ENCODE data around the gene PDLIM1.
"Not testable (repeated sequence)": the region's sequence is repeated elsewhere in the genome, so short reads cannot be mapped to it uniquely, and the experiment has no call there.

Gene PDLIM1

DNA sequence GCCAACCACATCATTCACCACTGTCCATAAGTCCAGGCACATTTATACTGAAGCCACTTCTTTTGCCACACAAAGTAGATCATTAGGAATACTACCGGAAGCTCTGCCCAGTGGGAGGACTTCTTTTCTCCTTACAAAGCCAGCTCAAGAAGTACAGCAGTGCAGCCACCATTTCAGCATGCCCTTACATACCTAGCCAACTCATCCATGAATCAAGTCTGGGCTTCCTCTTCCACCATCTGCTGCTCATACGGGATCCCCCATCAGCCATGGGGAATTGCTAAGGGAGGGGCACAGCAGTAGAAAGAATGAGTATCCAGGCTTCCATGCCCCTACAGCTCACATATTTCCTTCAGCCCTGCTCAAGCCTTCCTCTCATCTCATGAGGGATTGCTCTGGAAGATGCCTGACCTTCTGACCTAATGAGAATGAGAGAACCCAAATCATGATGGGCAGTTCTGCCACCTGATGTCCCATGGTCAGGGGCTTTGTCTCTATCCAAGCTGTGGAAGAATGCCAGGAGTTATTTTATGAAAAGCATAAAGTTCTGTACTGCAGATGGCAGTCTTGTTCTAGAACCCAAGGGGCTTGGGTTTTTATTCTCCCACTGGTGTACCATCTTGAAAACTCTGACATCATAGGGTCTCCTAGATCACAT lies 57.3 kb downstream of the PDLIM1 start:
- no peaks in the 10 kb centered on the region for H3K27me3 ChIP-seq (ENCODE audit: insufficient read depth, low read length)
- peaks cover 15% of the 10 kb centered on the region for H3K4me1 ChIP-seq (ENCODE audit: insufficient read depth, low read length, severe bottlenecking)
- no peak overlapping the region for H3K4me3 ChIP-seq (ENCODE audit: low read depth, low read length, poor library complexity, severe bottlenecking)
- H3F3A ChIP-seq (ENCODE audit: insufficient read depth, low read length) = no peaks in the 10 kb centered on the region
- no peaks in the 10 kb centered on the region for H4K20me1 ChIP-seq (ENCODE audit: insufficient read depth, low read length)
- H3K4me2 ChIP-seq (ENCODE audit: low read length) = no peak overlapping the region
- no peaks in the 10 kb centered on the region for H3K9me3 ChIP-seq (ENCODE audit: low read length)
- H3K9me2 ChIP-seq (ENCODE audit: low read depth, low read length) = no peaks in the 10 kb centered on the region
- no peak overlapping the region for H2AFZ ChIP-seq (ENCODE audit: low read length)
- H3K9ac ChIP-seq (ENCODE audit: low read length) = no peak overlapping the region
- no peaks in the 10 kb centered on the region for H3K36me3 ChIP-seq (ENCODE audit: insufficient read depth, low read length)
- H3K79me2 ChIP-seq (ENCODE audit: insufficient read depth, low read length) = no peaks in the 10 kb centered on the region
- no peak for TF ChIP-seq EZH2 (IDR thresholded peaks at IDR 0.05; ENCODE audit: borderline replicate concordance, low read length)
- TF ChIP-seq, protein P1, sequence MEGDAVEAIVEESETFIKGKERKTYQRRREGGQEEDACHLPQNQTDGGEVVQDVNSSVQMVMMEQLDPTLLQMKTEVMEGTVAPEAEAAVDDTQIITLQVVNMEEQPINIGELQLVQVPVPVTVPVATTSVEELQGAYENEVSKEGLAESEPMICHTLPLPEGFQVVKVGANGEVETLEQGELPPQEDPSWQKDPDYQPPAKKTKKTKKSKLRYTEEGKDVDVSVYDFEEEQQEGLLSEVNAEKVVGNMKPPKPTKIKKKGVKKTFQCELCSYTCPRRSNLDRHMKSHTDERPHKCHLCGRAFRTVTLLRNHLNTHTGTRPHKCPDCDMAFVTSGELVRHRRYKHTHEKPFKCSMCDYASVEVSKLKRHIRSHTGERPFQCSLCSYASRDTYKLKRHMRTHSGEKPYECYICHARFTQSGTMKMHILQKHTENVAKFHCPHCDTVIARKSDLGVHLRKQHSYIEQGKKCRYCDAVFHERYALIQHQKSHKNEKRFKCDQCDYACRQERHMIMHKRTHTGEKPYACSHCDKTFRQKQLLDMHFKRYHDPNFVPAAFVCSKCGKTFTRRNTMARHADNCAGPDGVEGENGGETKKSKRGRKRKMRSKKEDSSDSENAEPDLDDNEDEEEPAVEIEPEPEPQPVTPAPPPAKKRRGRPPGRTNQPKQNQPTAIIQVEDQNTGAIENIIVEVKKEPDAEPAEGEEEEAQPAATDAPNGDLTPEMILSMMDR (IDR thresholded peaks at IDR 0.05; ENCODE audit: low read length) = no peak
- no peak overlapping the region for H3K27ac ChIP-seq (ENCODE audit: low read depth, low read length, poor library complexity, severe bottlenecking)

DNA sequence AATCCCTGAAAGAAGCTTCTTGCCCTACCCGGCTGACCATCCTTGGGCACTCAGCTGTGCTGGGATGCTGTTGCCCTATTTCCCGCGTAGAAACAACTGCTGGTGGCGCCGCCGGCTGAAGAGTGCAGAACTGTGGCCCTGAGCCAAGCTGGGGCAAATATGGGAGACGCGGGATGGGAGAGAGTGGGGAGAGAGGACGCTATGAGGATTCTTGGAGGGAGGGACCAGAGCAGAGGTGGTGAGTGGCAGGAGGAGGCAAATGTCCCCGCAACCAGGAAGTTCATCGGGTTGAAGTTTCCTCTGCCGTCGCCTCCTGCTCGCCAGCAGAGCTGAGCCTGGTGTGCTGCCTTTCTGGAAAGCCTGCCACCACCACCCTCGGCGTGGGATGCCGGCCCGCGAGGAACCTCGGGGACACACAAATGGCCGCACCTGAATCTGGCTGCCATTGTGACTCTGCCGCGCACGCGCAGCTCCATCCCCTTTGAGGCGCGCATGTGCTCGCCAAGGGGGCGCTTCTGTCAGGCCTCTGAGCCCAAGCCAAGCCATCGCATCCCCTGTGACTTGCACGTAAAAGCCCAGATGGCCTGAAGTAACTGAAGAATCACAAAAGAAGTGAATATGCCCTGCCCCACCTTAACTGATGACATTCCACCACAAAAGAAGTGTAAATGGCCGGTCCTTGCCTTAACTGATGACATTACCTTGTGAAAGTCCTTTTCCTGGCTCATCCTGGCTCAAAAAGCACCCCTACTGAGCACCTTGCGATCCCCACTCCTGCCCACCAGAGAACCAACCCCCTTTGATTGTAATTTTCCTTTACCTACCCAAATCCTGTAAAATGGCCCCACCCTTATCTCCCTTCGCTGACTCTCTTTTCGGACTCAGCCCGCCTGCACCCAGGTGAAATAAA lies 59.9 kb downstream of the PDLIM1 start:
- H3K9me2 ChIP-seq (ENCODE audit: low read depth, low read length); H3K36me3 ChIP-seq (ENCODE audit: insufficient read depth, low read length); H3K9me3 ChIP-seq (ENCODE audit: low read length); H3K9ac ChIP-seq (ENCODE audit: low read length); H3F3A ChIP-seq (ENCODE audit: insufficient read depth, low read length); H3K79me2 ChIP-seq (ENCODE audit: insufficient read depth, low read length); H3K4me2 ChIP-seq (ENCODE audit: low read length); H2AFZ ChIP-seq (ENCODE audit: low read length); H3K4me1 ChIP-seq (ENCODE audit: insufficient read depth, low read length, severe bottlenecking); H3K4me3 ChIP-seq (ENCODE audit: low read depth, low read length, poor library complexity, severe bottlenecking); H3K27ac ChIP-seq (ENCODE audit: low read depth, low read length, poor library complexity, severe bottlenecking); H4K20me1 ChIP-seq (ENCODE audit: insufficient read depth, low read length); H3K27me3 ChIP-seq (ENCODE audit: insufficient read depth, low read length): not testable (repeated sequence)

GRCh38 chr10:95229724-95230627 lies 60.8 kb downstream of the PDLIM1 start:
- Histone ChIP-seq H3K36me3 (ENCODE audit: insufficient read depth, low read length) (no peaks in the 10 kb centered on the region), H3K27ac (ENCODE audit: low read depth, low read length, poor library complexity, severe bottlenecking) (no peak overlapping the region), H3K4me2 (ENCODE audit: low read length) (no peak overlapping the region), H3K79me2 (ENCODE audit: insufficient read depth, low read length) (no peaks in the 10 kb centered on the region), H3K9me3 (ENCODE audit: low read length) (no peaks in the 10 kb centered on the region), H2AFZ (ENCODE audit: low read length) (no peak overlapping the region), H4K20me1 (ENCODE audit: insufficient read depth, low read length) (no peaks in the 10 kb centered on the region), H3K4me1 (ENCODE audit: insufficient read depth, low read length, severe bottlenecking) (no peaks in the 10 kb centered on the region), H3K27me3 (ENCODE audit: insufficient read depth, low read length) (no peaks in the 10 kb centered on the region), H3K9me2 (ENCODE audit: low read depth, low read length) (no peaks in the 10 kb centered on the region), H3F3A (ENCODE audit: insufficient read depth, low read length) (no peaks in the 10 kb centered on the region), H3K9ac (ENCODE audit: low read length) (no peak overlapping the region), H3K4me3 (ENCODE audit: low read depth, low read length, poor library complexity, severe bottlenecking) (no peak overlapping the region)
- no peak for TF ChIP-seq EZH2 (IDR thresholded peaks at IDR 0.05; ENCODE audit: borderline replicate concordance, low read length)
- TF ChIP-seq, protein P1 (IDR thresholded peaks at IDR 0.05; ENCODE audit: low read length) = no peak

GRCh38 chr10:95228934-95229723 lies 61.7 kb downstream of the PDLIM1 start:
- not testable (repeated sequence) for H3K4me1 ChIP-seq (ENCODE audit: insufficient read depth, low read length, severe bottlenecking); H3K4me3 ChIP-seq (ENCODE audit: low read depth, low read length, poor library complexity, severe bottlenecking); H3K9me3 ChIP-seq (ENCODE audit: low read length); H4K20me1 ChIP-seq (ENCODE audit: insufficient read depth, low read length); H3K4me2 ChIP-seq (ENCODE audit: low read length); H3F3A ChIP-seq (ENCODE audit: insufficient read depth, low read length); H3K27me3 ChIP-seq (ENCODE audit: insufficient read depth, low read length); H3K9ac ChIP-seq (ENCODE audit: low read length); H3K9me2 ChIP-seq (ENCODE audit: low read depth, low read length); H2AFZ ChIP-seq (ENCODE audit: low read length); H3K27ac ChIP-seq (ENCODE audit: low read depth, low read length, poor library complexity, severe bottlenecking); H3K79me2 ChIP-seq (ENCODE audit: insufficient read depth, low read length); H3K36me3 ChIP-seq (ENCODE audit: insufficient read depth, low read length)
